OCI-LY3 (cell line): Measurements from ENCODE around the gene EYA2.

Experiments
- CTCF ChIP-seq: fragments of 200-600, 300-600 bp; sonication (generic); IDR thresholded peaks from 2 replicates; pipeline ENCODE4 v1.5.1; 2014; ENCODE audit warnings: antibody characterized with exemption, low read length, low read depth
- EZH2phosphoT487 ChIP-seq: fragments of 200-600 bp; shearing (Covaris generic); IDR thresholded peaks from 2 replicates; pipeline ENCODE4 v1.6.1; 2018; ENCODE audit warnings: antibody characterized with exemption, mixed run types, low read depth

DNA sequence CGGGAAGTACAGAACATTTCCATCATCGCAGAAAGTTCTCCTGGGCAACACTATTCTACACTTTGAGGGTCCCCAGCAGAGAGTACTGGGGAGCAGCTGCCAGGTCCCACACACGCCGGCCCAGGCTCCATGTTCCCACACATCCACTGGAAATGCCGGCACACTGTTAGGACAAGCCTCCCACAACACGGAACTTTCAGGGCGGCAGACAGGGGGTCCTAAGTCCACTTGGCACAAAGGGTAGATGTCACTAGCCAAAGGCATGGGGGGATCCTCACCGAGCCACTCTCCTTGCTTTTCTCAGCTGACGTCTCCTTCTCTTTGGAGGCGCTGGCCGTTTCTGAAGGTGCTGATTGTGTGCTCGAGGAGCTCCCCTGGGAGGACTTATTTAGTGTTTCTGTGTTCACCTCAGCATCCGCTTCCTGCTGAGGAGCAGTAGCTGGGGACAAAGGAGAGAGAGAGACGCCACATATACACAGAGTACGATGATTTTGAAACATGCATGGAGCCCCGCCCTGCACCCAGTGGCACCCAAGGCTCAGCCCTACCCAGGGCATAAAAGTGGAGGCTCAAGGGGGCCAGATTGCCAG lies 326.5 kb downstream of the EYA2 start:
- TF ChIP-seq CTCF (no peak), EZH2phosphoT487 (no peak)
